G401 (cell line): ENCODE measurements around the gene IRF5. TPM values are rescaled to one million over a fixed set of nuclear protein-coding genes. Genes with fewer than 3 reads are reported as not detected.

ENCODE experiments used
- total RNA-seq: library from RNA; depleted of rRNA; stranded (reverse); fragments of >200 nt; shearing (Covaris generic); gene quantifications from 2 replicates; pipeline ENCODE4 v1.2.3, GENCODE V29; 2014; rRNA removed

The IRF5 gene
- total RNA-seq, 1 experiment from 2014 or later: not detected

Other genes starting within 250 kb of the IRF5 start
- gene CALU, start 198.6 kb upstream of the IRF5 start, total RNA-seq: 86.0 and 136 TPM in 2 replicates
- not detected in 2 replicates for gene OPN1SW, start 162.1 kb upstream of the IRF5 start, total RNA-seq
- gene CCDC136, start 146.0 kb upstream of the IRF5 start, total RNA-seq: 11.3 and 15.2 TPM in 2 replicates
- gene FLNC, start 107.5 kb upstream of the IRF5 start, total RNA-seq: 211 and 231 TPM in 2 replicates
- gene ATP6V1F, start 75.1 kb upstream of the IRF5 start, total RNA-seq: 221 and 246 TPM in 2 replicates
- gene KCP, start 27.2 kb upstream of the IRF5 start, total RNA-seq: 2.8 and 4.7 TPM in 2 replicates
- 47.4 and 71.4 TPM in 2 replicates for gene TNPO3, start 117.2 kb downstream of the IRF5 start, total RNA-seq
- 35.8 and 40.2 TPM in 2 replicates for gene TSPAN33, start 206.8 kb downstream of the IRF5 start, total RNA-seq